Endometrial microvascular endothelial cells (primary cell): Measurements from ENCODE around the gene MAK. TPM values are rescaled to one million over a fixed set of nuclear protein-coding genes. Genes with fewer than 3 reads are reported as not detected.
"Not testable (repeated sequence)": the region's sequence is repeated elsewhere in the genome, so short reads cannot be mapped to it uniquely, and the experiment has no call there.

Experiments used
- in situ Hi-C: cut with HindIII; loops from 2 replicates; pipeline ENCODE4 v1.10.0; 2017; ENCODE audit warnings: low sequenced_read_pairs, low pct_unique_long_range_greater_than_20kb; ENCODE audit errors: inconsistent ontology term
- total RNA-seq: library from RNA; depleted of rRNA; stranded (reverse); fragments of >200 nt; gene quantifications from one replicate; pipeline ENCODE4 v1.2.3, GENCODE V29; 2015; ENCODE audit errors: inconsistent ontology term

The MAK gene
- total RNA-seq, 1 donor from 2014 or later: not detected

- in situ Hi-C loops: no loop called here
These were observed 18.9 kb upstream of the MAK start for GRCh38 chr6:10857259-10857658.

GRCh38 chr6:10854922-10855632 is 16.7 kb upstream of the MAK start:
- in situ Hi-C loops: no loop called here

GRCh38 chr6:10853849-10854300 is 15.5 kb upstream of the MAK start:
- in situ Hi-C loops: not testable (repeated sequence)

- in situ Hi-C loops: no loop called here
These were observed 14.1 kb upstream of the MAK start for GRCh38 chr6:10852361-10852960.

- in situ Hi-C loops: no loop called here
These were observed 12.4 kb upstream of the MAK start for GRCh38 chr6:10850728-10851127.

GRCh38 chr6:10849901-10850300 is 11.6 kb upstream of the MAK start:
- in situ Hi-C loops: no loop called here

GRCh38 chr6:10847684-10848083 is 9.3 kb upstream of the MAK start:
- in situ Hi-C loops: no loop called here

- in situ Hi-C loops: no loop called here
These were observed 5.2 kb upstream of the MAK start for GRCh38 chr6:10843554-10843953.

GRCh38 chr6:10838794-10839333 is 525 bp upstream of the MAK start:
- in situ Hi-C loops: no loop called here

- in situ Hi-C loops: no loop called here
These were observed 731 bp downstream of the MAK start for GRCh38 chr6:10837622-10837994.

GRCh38 chr6:10837009-10837621 is 1.2 kb downstream of the MAK start:
- in situ Hi-C loops: no loop called here

- in situ Hi-C loops: no loop called here
These were observed 3.5 kb downstream of the MAK start for GRCh38 chr6:10834823-10835222.

GRCh38 chr6:10831609-10832008 is 6.7 kb downstream of the MAK start:
- in situ Hi-C loops: no loop called here

- in situ Hi-C loops: no loop called here
These were observed 13.5 kb downstream of the MAK start for GRCh38 chr6:10824819-10825218.

GRCh38 chr6:10824297-10824696 is 14.0 kb downstream of the MAK start:
- in situ Hi-C loops: no loop called here

GRCh38 chr6:10814176-10814575 is 24.2 kb downstream of the MAK start:
- in situ Hi-C loops: not testable (repeated sequence)

- in situ Hi-C loops: no loop called here
These were observed 29.2 kb downstream of the MAK start for GRCh38 chr6:10809098-10809497.

GRCh38 chr6:10808376-10808775 is 30.0 kb downstream of the MAK start:
- in situ Hi-C loops: no loop called here

- in situ Hi-C loops: no loop called here
These were observed 37.0 kb downstream of the MAK start for GRCh38 chr6:10801224-10801848.

GRCh38 chr6:10800810-10801209 is 37.5 kb downstream of the MAK start:
- in situ Hi-C loops: no loop called here
